Ovary (tissue), 3 donors: ENCODE measurements around the gene OAS2.

Experiments
- CTCF ChIP-seq, 3 donors: fragments of 450-650 bp in 2 of 3; fragments of 200-600 bp in 1 of 3; IDR thresholded peaks; one replicate each; pipeline versions ENCODE4 v1.5.1 to v1.8.0; 2016 to 2022; ENCODE audit warnings: antibody characterized with exemption in 3 of 3, mild to moderate bottlenecking in 1 of 3
- EP300 ChIP-seq: sonication (generic); formaldehyde crosslinking; IDR thresholded peaks from one replicate; pipeline ENCODE4 v1.6.1; 2017; ENCODE audit warnings: antibody characterized with exemption
- POLR2A ChIP-seq: fragments of 450-650 bp; IDR thresholded peaks from one replicate; pipeline ENCODE4 v1.6.1; 2017; ENCODE audit warnings: antibody characterized with exemption, mild to moderate bottlenecking, moderate library complexity
- donor health status: DM: no; HTN: no; CAD: no.

- no peak for TF ChIP-seq CTCF (IDR thresholded peaks at IDR 0.05)
- TF ChIP-seq POLR2A, result no peak
- TF ChIP-seq EP300, result no peak
Observed at GRCh38 chr12:112980491-112981158, 2.3 kb downstream of the OAS2 start.
